HG02885 (cell line): Measurements from ENCODE around the gene IL7R.

ENCODE experiments used
- ATAC-seq: cut with Tn5 transposase; IDR thresholded peaks from one replicate; pipeline ENCODE4 v1.9.1; 2021; ENCODE audit warnings: mild to moderate bottlenecking; ENCODE audit not compliant: unreplicated experiment, poor library complexity

IL7R gene

GRCh38 chr5:35900972-35901695 lies 44.4 kb downstream of the IL7R start:
- ATAC-seq = no peak

- ATAC-seq = peak; percentile 63
These were observed 45.5 kb downstream of the IL7R start for GRCh38 chr5:35902046-35902672.

DNA sequence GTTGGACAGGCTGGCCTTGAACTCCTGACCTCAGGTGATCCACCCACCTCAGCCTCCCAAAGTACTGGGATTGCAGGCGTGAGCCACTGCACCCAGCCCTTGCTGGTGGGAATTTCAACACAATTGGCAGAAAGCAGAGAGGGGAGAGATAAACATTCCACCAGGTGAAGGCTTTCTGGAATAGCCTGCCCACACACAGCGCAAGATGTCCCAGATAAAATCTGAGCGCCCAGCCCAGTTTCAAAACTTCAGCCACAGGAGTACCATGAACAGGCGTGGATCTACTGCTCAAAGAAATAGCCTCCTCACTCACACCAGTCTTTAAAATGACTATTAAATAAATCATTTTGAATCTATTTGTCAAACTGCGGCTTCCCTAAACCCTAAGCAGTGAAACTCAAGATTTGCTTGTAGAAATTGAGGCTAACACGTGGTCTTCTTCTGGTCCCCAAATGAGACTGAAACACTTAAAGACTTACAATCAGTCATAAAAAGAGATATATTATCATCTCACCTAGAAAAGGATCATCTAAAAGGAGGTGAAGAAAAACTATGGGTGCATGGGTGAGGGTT lies 47.0 kb downstream of the IL7R start:
- no peak for ATAC-seq

DNA sequence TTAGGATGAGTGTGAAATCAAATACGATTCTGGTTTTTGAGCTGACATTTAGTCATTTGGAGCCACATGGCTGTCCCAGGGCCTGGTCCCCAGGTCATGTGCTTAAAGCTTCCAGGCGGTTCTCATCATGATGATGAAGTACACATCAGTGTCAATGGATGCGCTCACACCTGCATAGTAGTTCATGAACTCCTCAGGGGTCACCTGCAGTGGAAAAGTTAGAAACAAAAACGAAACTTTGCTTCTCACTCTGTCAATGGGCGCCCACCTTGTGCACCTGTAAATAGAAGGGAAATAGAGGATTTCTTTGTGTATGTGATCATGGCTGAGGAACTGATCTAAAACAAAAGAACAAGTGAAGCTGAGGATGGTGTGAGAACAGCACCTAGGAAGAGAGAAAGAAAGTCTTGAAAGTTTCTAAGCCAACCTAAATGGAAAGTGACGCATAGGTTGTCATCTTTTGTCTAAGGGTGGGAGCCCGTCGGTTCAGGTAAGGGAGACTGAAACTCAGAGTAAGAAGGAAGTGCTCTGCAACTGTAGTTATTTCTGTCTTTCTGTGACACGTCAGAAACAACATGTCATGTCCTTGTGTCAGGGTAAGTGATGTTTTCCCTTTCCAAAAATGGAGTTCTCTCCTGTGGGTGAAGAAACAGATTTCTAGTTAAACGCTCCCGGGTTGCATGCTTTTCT lies 47.9 kb downstream of the IL7R start:
- peak; percentile 74 for ATAC-seq

DNA sequence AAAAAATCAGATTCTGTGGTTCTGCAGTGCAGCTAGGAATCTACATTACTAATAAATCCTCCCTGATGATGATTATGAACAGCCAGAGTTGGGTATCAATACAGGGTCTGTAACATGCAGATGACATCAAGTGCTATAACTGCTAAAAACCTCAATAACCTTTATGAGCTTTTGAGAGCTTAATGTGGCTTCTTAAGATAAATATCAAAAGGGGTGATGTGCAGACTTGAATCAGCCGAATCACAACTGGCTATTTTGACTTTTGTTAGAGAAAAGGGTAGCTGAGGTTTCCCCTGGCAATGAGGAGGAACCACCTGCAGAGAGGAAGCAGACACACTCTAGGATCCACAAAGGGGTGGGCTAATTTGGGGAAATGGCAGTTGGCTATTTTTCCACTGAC lies 51.5 kb downstream of the IL7R start:
- no peak for ATAC-seq

- no peak for ATAC-seq
These were observed 52.1 kb downstream of the IL7R start for GRCh38 chr5:35908814-35909213.

DNA sequence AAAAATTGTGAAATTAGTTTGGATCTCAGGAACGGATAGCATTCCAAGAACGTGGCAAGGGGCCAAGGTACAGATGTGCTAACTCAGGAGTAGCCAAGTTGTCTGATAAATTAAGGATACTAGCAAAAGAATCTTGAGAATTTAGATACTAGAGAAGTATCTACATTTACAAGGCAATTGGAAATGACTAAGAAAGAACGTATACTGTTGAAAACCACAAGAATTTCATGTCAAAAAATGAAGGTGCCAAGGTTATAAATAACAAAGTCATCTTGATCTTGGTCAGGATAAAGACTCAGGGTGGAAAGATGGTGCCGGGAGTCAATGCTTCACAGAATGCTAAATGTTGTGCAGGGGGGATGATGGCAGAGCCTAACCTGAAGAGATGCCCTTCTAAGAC lies 62.5 kb downstream of the IL7R start:
- no peak for ATAC-seq

- ATAC-seq = no peak
These were observed 64.2 kb downstream of the IL7R start for GRCh38 chr5:35920890-35921289.

DNA sequence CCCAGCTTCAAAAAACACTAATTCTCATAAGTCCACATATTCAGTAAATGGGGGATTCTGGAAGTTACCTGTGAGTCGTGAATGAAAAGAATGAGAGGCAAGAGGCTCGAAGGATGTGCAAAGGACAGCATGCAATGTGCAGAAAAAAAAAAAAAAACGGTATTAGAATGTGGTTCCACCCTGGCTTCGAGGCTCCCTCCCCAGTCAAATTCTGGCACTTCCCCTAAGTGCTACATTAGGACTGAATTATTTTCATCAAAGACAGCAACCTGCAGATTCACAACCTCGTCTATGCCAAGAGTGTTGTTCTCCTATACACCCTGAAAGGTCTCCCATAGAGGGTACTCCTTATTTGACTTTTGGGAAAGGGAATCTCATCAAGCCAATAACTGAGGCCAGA lies 65.2 kb downstream of the IL7R start:
- ATAC-seq = no peak

GRCh38 chr5:35922468-35922867 lies 65.8 kb downstream of the IL7R start:
- no peak for ATAC-seq

- ATAC-seq = no peak
These were observed 67.6 kb downstream of the IL7R start for GRCh38 chr5:35924122-35924949.

DNA sequence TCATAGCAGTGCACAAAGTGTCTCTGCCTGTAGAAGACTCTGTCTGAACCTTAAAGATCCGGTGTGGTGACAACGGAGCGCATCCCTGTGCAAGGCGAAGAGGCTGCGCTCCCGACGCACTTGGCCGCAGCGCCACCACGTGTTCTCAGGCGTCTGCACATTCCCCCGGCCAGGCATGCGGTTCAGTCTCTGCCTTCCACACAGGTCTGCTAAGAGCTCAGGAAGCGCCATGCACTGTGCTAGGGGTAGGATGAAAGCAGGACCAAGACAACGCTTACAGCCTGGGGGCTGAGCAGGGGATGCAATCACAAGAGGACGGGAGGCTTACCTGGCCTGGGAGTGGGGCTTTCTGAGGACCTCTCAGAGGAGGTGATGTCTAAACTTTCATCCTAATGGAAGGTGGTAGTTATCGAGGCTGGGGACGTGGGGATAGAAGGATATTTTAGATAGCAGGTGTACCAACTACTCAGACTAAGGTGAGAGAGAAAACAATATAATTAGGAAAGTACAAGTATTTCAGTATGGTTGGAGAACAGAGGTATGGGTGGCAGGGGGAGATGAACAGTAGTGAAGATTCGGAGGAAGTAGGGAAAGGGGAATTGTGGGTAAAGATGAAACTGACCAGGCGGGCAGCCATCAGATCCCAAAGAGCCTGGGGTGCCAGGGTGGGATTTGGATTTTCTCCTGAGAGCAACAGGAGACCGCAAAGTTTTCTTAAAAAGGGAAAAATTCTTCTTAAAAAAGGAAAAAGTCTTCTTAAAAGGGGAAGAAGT lies 68.4 kb downstream of the IL7R start:
- peak; percentile 93 for ATAC-seq

- peak; percentile 61 for ATAC-seq
These were observed 69.8 kb downstream of the IL7R start for GRCh38 chr5:35926389-35927051.
